NOMO-1 (cell line): ENCODE measurements around the gene FAIM2.

Experiments used
- DNase-seq, 2 experiments: peaks; one replicate each; lab custom pipeline; 2025; ENCODE audit not compliant: unreplicated experiment in 2 of 2; lab: John Stamatoyannopoulos, UW

The FAIM2 gene

DNA sequence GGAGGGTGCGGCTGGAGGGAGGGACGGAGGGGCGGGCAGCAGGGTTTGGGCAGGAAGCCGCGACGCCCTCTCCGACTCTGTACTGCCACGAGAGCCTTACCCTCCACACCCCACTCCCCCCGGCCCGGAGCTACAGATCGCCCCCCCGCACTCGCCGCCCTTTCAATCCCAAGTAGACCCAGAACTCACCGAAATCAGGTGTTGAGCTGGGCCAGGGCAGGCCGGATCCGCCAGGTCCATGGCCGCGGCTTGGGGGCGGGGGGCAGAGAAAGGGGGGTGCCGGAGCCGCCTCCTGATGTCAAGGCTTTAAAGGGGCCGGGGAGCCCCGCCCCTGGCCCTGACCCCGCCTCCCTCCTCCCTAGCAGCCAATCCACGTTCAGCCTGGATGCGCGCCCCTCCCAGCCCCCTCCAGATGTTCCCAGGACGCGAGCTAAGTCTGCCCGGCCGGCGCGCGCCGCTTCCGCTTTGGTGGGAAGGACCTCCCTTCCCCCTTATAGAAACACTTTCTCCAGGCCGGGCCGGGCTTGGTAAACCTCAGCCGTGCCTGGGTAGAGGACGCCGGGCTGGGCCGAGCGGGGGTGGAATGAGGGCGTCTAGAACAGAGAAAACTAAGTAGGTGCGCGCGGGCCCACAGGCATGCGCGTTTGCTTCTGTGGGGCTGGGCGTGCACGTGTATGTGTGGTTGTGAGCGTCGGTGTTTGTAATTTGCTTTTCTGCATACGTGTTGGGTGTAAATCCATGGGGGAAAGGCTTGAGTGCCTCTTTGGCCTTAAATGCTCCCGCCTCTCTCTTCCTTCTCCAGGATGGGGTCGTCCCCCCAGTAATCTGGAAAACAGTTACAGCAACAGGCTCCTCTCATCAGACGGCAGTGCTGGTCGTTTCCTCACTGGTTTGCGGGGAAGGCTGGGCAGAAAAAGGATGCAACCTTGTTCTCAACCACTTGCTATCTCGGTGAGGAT, 75.3 kb downstream of the FAIM2 start, which contains the start of gene NCKAP5L:
Gene NCKAP5L, minus strand, starts transcription at position 281 of the 959 bp plus-strand sequence. CDS start 24,369 bp downstream, outside the sequence.
- peak; percentile 94 to 98 for DNase-seq

DNA sequence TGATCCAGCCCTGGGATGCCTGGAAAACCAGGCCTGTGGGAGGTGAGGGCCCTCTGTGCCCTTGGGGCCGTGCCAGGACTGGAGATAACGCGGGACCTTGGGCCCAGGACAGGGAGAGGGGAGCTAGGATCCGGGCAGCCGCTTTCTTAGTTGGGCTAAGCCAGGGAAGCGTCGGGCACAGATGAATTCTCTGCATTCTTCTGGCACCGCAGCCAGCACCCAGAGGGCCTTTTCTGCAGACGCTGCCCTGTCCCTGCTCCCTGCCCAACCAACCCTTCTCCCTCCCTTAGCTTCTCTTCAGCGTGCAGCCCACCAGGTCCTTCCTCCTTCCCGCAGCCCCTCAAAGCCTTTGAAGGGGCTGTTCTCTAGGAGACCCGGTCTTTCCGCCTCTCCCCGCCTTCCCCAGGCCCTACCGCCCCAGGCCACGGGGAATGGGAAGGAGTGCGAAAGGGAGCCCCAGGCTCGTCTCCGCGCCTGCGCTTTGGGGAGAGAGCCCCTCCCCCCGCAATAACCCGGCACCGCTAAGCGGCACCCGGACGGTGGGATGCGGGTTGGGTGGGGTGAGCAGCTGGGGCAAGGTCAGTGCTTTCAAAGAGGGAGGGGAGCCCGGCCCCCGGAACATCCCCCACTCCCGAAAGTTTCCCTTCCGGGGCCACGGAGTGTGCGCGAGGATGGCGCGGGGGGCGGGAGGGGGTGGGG, 76.2 kb downstream of the FAIM2 start:
- no peak for DNase-seq

DNA sequence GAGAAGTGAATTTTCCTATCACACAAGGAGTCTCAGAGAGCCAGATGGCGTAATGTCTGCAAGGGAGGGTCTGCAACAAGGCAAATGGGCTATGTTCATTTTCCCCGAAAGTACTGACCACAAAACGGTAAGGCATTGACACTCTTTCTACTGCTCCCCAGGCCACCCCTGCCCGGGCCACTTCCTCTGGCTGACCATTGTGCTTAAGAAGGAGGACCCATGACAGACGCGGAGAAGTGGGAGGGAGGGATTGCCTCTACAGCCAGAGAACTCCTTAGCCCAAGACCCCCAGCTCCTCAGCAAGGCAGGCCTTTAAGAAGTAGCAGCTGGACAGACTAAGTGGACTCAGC, 76.7 kb downstream of the FAIM2 start:
- DNase-seq: no peak

DNA sequence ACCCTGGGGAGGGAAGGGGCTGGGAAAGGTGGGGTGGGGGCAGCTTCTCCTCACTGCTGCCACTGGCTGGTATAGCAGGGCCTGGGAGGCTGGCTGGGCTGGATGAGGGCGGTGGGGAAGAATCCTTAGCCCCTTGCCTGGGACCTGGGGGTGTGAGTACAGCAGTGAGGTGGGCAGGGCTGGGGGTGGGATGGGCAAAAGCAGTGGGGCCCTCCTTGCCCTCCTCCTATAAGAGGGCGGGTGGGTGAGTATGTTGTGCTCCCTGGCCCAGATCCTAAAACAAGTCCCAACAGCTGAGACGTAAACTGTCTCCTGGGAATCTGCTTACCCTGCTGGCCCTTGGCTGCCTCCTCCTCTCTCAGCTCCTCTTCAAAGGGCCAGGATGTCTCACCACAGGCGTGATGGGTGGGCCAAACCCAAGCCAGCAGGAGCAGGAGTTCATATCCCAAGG, 77.7 kb downstream of the FAIM2 start:
- DNase-seq: no peak

DNA sequence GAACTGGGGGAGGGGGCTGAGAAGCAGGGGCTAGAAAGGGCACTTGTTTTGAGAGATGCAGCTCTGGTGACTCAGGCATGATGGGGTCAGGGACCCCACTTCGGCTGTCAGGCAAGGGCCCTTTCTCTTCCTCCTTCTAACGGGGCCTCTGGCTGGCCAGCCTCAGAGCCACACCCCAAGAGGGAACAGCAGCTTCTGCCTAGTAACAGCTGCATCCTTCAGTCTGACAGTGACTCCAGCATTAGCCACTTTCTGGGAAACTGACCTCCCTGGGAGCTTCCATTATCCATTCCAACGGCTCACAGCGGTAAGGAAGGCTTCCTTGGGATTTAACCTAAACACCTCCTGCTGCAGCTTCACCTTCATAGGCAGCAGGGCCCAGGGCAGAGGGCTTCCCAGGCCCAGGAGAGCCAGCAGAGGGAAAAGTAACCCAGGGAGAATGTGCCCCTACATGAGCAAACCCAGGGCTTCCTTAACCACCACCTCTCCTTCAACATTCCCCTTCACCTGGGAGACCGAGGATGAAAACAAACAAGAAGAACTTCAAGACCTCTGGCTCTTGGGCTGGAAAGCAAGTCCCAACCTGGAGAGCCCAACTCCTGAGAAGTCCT, 78.2 kb downstream of the FAIM2 start:
- peak; percentile 66 to 70 for DNase-seq

DNA sequence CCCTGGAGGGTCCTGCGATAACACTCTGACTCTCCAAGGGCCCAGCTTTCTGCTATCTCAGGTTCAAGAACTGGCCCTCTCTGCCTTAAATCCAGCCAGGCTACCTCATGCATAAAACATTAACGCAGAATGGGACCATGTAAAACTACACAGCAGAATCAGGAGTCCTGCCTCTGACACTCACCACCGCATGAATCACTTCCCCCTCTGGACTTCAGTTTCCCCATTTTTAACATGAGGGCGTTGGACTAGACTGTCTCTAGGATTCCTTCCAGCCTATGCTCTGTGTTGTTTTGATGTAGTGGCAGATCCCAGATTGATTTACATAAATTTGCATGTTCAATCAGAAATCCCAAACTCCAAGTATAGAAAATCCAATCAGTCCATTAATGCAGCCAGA, 78.8 kb downstream of the FAIM2 start:
- peak; percentile 81 to 89 for DNase-seq

DNA sequence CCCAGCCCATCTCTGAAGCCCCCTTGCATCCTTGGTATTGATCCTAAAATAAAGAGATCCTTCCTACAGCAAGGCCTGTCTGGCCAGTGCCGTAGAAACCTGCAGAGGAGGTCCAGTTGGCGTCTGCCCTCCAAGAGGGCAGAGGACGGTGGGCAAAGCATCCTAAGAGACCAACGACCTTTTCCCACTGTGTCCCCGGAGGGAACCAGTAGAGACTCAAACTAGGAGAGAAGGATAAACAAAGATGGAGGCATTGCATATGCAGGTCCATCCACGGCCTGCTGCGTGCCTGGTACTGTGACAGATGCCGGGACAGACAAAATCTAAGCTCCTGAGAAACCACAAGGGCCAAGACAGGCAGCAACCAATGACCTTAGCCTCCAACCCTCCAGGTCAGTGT, 79.3 kb downstream of the FAIM2 start:
- no peak for DNase-seq

DNA sequence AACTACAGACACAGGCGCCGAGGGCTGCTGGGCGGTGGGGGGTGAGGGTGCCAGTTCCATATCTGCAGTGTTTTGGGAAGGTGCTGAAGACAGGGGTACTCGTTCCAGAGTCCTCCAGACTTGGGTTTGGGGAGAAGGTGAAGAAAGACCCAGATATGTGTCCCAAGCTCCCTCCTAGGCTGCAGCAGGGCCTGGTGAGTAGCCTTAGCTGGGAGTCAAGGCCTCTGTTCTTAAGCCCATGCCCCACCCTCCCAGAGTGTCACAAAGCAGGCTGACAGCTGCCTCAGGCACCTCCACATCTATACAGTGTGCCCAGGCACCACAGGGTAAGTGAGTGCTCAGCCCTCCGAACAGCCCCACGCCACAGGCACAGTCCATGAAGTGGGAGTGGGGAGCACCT, 79.7 kb downstream of the FAIM2 start:
- DNase-seq: no peak

DNA sequence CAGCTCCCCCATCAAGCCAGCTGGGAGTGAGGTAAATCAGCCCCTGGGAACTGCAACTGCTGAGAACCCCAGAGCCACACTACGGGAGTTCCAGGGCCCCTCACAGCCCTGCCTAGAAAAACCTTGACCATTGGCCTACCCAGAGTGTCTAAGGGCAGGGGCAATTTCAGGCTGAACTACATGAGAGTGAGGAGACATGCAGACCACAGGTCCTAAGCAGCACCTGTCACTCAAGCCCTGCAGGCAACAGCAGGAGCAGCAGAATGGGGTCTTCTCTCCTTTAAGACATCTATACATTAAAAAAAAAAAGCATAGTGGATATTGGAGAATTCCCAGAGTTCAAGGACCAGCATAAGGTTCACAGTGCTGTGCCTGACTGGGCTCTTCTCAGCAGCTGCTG, 80.3 kb downstream of the FAIM2 start:
- DNase-seq: no peak

DNA sequence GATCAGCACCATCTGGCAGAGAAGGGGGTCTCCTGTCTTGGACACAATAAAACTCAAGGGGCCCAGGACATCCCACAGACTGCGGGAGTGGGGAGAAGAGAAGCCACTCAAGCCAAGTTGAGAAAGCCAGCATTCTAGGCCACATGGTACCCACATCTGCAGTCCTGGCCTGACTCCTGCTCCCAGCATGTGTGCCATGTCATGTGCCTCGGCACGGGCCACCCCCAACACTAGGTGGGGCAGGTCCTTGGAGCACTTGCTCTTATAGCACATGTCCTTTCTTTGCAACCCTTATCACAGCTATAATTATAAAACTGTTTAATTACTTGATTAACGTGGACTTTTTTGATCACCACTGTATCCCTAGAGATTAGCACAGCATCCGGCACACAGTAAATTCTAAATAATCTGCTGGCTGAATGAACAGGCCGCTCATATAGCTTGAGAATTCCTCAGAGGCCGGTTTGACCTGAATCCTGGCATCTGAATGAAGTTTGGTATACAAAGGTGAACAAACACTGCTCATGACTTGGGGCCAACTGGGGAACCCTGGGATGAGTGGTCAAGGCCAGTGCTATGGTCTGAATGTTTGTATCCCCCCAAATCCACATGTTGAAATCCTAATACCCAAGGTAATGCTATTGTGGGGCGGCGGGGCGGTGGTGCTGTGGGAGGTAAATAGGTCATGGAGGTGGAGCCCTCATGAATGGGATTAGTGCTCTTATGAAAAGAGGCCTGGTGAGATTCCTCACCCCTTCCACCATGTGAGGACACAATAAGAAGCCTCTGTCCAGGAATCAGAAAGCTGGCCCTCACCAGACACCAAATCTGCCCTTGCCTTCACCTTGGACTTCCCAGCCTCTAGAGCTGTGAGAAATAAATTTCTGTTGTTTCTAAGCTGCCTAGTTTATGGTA, 82.1 kb downstream of the FAIM2 start:
- DNase-seq: no peak

DNA sequence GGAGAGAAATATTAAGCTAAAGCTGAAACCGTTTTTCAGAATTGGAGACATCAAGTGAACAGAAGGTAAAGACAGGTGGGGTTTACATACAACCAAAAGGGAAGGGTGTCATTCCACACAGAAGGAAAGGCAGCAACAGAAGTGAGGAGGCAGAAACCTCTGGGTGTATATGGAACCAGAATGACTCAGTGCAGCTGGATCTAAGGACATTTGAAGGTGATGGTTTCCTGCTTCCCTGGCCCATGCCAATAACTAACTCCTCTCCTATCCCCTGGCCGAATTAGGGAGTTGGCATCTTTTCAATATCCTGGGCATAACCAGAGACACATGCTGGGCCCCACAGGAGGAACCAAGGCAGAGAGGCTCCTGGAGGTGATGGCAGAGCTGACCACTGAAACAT, 83.9 kb downstream of the FAIM2 start:
- no peak for DNase-seq

DNA sequence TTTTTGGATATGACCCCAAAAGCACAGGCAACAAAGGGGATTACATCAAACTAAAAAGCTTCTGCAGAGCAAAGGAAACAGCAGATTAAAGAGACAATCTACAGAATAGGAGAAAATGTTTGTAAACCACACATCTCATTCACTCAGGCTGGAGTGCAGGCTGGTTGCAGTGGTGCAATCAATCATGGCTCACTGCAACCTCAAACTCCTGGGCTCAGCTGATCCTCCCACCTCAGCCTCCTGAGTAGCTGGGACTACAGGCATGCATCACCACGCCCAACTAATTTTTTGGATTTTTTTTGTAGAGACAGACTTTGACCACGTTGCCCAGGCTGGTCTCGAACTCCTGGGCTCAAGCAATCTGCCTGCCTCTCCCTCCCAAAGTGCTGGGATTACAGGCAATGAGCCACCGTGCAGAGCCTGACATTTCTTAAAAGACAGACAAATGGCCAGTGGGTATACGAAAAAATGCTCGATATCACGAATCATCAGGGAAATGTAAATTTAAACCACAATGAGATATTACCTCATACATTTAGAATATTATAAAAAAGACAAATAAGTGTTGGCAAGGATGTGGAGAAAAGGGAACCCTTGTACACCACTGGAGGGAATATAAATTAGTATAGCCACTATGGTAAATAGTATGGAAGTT, 85.3 kb downstream of the FAIM2 start:
- DNase-seq: no peak
